Astrocyte (in vitro differentiated cells and primary cell): ENCODE results near the gene USP34.

ENCODE experiments used
- EZH2 ChIP-seq: IDR thresholded peaks from 2 replicates; pipeline ENCODE4 v1.6.1; 2012; ENCODE audit warnings: mild to moderate bottlenecking, low read length, inconsistent platforms; ENCODE audit not compliant: insufficient read depth
- TF ChIP-seq, protein P1 (sequence below): IDR thresholded peaks from 2 replicates; pipeline ENCODE4 v1.5.1; 2011; ENCODE audit warnings: low read depth, mild to moderate bottlenecking, inconsistent platforms, low read length, moderate library complexity; ENCODE audit not compliant: insufficient read depth

DNA sequence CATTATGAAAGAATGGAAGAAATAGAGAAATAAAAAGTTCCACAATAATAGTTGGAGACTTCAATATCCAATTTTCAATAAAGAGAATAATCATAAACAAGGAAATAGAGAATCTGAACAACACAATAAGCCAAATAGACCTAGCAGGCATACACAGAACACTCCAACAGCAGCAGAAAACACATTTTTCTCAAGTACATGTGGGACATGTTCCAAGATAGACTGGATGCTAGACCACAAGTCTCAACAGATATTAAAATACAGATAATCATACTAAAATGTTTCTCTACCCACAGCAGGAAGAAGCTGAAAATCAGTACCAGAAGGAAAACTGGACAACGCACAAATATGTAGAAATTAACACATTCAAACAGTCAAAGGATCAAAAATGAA, 113.9 kb downstream of the USP34 start:
- TF ChIP-seq, protein P1, sequence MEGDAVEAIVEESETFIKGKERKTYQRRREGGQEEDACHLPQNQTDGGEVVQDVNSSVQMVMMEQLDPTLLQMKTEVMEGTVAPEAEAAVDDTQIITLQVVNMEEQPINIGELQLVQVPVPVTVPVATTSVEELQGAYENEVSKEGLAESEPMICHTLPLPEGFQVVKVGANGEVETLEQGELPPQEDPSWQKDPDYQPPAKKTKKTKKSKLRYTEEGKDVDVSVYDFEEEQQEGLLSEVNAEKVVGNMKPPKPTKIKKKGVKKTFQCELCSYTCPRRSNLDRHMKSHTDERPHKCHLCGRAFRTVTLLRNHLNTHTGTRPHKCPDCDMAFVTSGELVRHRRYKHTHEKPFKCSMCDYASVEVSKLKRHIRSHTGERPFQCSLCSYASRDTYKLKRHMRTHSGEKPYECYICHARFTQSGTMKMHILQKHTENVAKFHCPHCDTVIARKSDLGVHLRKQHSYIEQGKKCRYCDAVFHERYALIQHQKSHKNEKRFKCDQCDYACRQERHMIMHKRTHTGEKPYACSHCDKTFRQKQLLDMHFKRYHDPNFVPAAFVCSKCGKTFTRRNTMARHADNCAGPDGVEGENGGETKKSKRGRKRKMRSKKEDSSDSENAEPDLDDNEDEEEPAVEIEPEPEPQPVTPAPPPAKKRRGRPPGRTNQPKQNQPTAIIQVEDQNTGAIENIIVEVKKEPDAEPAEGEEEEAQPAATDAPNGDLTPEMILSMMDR: no peak
- no peak for TF ChIP-seq EZH2
